Panc1 (cell line): Measurements from ENCODE around the gene MED31. TPM values are rescaled to one million over a fixed set of nuclear protein-coding genes. Genes with fewer than 3 reads are reported as not detected.

Experiments
- ATAC-seq: fragments of 200-7000 bp; cut with Tn5 transposase; 2 replicates; pipeline ENCODE4 v1.9.1; 2020; ENCODE audit warnings: mild to moderate bottlenecking, moderate library complexity
- BruUV-seq: library from RNA; stranded (reverse); fragments of 400-500 nt; replicated peaks from 2 replicates; lab custom pipeline; 2021; lab: Mats Ljungman, UMichigan
- CTCF ChIA-PET: fragments of 300-600 bp; sonication (Branson Sonifier 250); formaldehyde crosslinking; loops from one replicate; lab custom pipeline; 2022; ENCODE audit warnings: antibody characterized with exemption; lab: Charles Lee
- POLR2A ChIA-PET: fragments of 300-600 bp; sonication (Branson Sonifier 250); formaldehyde crosslinking; loops from one replicate; lab custom pipeline; 2022; ENCODE audit warnings: antibody characterized with exemption; lab: Charles Lee
- DNase-seq: peaks from one replicate; pipeline ENCODE4 v3.0.0-alpha.2; 2010; ENCODE audit warnings: low read depth, low spot score
- H3K27ac ChIP-seq: 2 replicates; pipeline ENCODE4 v1.5.1; 2011; ENCODE audit warnings: mild to moderate bottlenecking, low read length, inconsistent platforms
- H3K27me3 ChIP-seq: fragments of 200-500 bp; sonication (Bioruptor generic); 2 replicates; pipeline ENCODE4 v1.6.0; 2014; ENCODE audit warnings: low read length, inconsistent platforms; ENCODE audit not compliant: control insufficient read depth, insufficient read depth
- H3K36me3 ChIP-seq: fragments of 200-500 bp; sonication (Bioruptor generic); 2 replicates; pipeline ENCODE4 v1.5.1; 2014; ENCODE audit warnings: inconsistent platforms, mild to moderate bottlenecking, low read length, moderate library complexity; ENCODE audit not compliant: control insufficient read depth, insufficient read depth
- H3K4me1 ChIP-seq: 2 replicates; pipeline ENCODE4 v1.5.1; 2011; ENCODE audit warnings: inconsistent platforms, mild to moderate bottlenecking, low read length, moderate library complexity; ENCODE audit not compliant: control insufficient read depth, insufficient read depth
- H3K4me3 ChIP-seq, 2 experiments: 2 replicates each; pipeline ENCODE4 v1.5.1; 2011 to 2012; ENCODE audit warnings: low read depth in 2 of 2, low read length in 2 of 2, mild to moderate bottlenecking in 2 of 2, inconsistent platforms in 1 of 2, moderate library complexity in 1 of 2
- H3K9me3 ChIP-seq: fragments of 200-500 bp; sonication (Bioruptor generic); 2 replicates; pipeline ENCODE4 v1.5.1; 2014; ENCODE audit warnings: low read depth, mild to moderate bottlenecking, inconsistent platforms, low read length, moderate library complexity; ENCODE audit not compliant: control insufficient read depth, insufficient read depth
- CTCF ChIP-seq: fragments of 450-650 bp; IDR thresholded peaks from 2 replicates; pipeline ENCODE4 v1.5.1; 2017; ENCODE audit warnings: mild to moderate bottlenecking
- POLR2AphosphoS5 ChIP-seq: IDR thresholded peaks from 2 replicates; pipeline ENCODE4 v1.6.1; 2012; ENCODE audit warnings: mild to moderate bottlenecking, low read depth, low read length, moderate library complexity
- REST ChIP-seq, 2 experiments: IDR thresholded peaks; 2 replicates each; pipeline ENCODE4 v1.6.1; 2011 to 2012; ENCODE audit warnings: low read depth in 2 of 2, control low read depth in 1 of 2, low read length in 1 of 2, mild to moderate bottlenecking in 1 of 2, moderate library complexity in 1 of 2; ENCODE audit not compliant: insufficient read depth in 1 of 2
- SIN3A ChIP-seq: IDR thresholded peaks from 2 replicates; pipeline ENCODE4 v1.6.1; 2012; ENCODE audit warnings: low read depth, mild to moderate bottlenecking, low read length, moderate library complexity, borderline replicate concordance; ENCODE audit not compliant: insufficient read depth
- TCF7L2 ChIP-seq: IDR thresholded peaks from 2 replicates; pipeline ENCODE4 v1.6.1; 2011; ENCODE audit warnings: mild to moderate bottlenecking, low read depth, low read length, inconsistent platforms
- in situ Hi-C: cut with HindIII; loops from 2 replicates; pipeline ENCODE4 v1.10.0; 2016; ENCODE audit warnings: low sequenced_read_pairs, low pct_unique_long_range_greater_than_20kb
- intact Hi-C: fragments of 100-400 bp; cut with micrococcal nuclease; formaldehyde crosslinking; loops from one replicate; pipeline ENCODE4 v1.10.0; 2022; ENCODE audit not compliant: unreplicated experiment
- total RNA-seq: library from RNA; stranded (reverse); gene quantifications from one replicate; pipeline ENCODE4 v1.2.1, GENCODE V29; 2021; ENCODE audit not compliant: unreplicated experiment

MED31 gene
- total RNA-seq, 1 experiment from 2014 or later: 18.6 TPM

- H3K4me3 ChIP-seq: no peak overlapping the region
- no peaks in the 10 kb centered on the region for H3K9me3 ChIP-seq
- CTCF ChIA-PET: no interaction called here
- H3K27ac ChIP-seq: no peak overlapping the region
- in situ Hi-C loops (no loop called here), intact Hi-C loops (no loop called here)
- BruUV-seq: no TSS peak
- peaks cover 20% of the 10 kb centered on the region for H3K36me3 ChIP-seq
- H3K27me3 ChIP-seq: no peaks in the 10 kb centered on the region
- DNase-seq (no peak), ATAC-seq (no peak)
- TF ChIP-seq CTCF (no peak), REST (IDR thresholded peaks at IDR 0.05; ENCODE audit: insufficient read depth in 1 of 2, low read depth in 2 of 2, low read length in 1 of 2) (no peak), POLR2AphosphoS5 (no peak), SIN3A (no peak), TCF7L2 (no peak)
- peaks cover 17% of the 10 kb centered on the region for H3K4me1 ChIP-seq
- POLR2A ChIA-PET: no interaction called here
Observed at GRCh38 chr17:6638046-6638908, 13.1 kb downstream of the MED31 start.

DNA sequence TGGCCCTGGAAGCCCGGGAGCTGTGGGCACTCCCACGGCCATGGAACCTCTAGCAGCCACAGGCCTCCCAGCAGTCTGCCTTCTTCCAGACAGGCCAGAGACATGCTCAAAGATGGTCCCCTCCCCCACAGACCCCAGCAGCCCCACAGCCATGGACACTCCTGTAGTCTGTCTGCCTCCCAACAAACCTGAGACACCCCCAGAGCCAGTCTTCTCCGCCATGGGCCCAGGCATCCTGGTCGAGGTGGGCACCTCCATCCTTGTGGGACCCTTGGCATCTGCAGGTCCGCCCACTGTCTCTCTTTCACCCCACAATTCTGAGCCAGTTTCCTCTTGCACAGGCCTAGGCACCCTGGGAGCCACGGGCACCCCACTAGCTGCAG is 14.0 kb downstream of the MED31 start:
- H3K36me3 ChIP-seq: peaks cover 24% of the 10 kb centered on the region
- no peaks in the 10 kb centered on the region for H3K27me3 ChIP-seq
- H3K9me3 ChIP-seq: no peaks in the 10 kb centered on the region
- DNase-seq (no peak), ATAC-seq (no peak)
- in situ Hi-C loops: no loop called here
- H3K4me3 ChIP-seq: no peak overlapping the region
- no TSS peak for BruUV-seq
- intact Hi-C loops: no loop called here
- H3K4me1 ChIP-seq: peaks cover 15% of the 10 kb centered on the region
- ChIA-PET CTCF (no interaction called here), POLR2A (no interaction called here)
- TF ChIP-seq POLR2AphosphoS5 (no peak), SIN3A (no peak), REST (IDR thresholded peaks at IDR 0.05; ENCODE audit: insufficient read depth in 1 of 2, low read depth in 2 of 2, low read length in 1 of 2) (no peak), CTCF (no peak), TCF7L2 (no peak)
- H3K27ac ChIP-seq: no peak overlapping the region
